ENCODE data around the gene CD8B2.

GRCh38 chr2:106546391-106546990 is 59.3 kb downstream of the CD8B2 start:
- TF ChIP-seq, protein P1, sequence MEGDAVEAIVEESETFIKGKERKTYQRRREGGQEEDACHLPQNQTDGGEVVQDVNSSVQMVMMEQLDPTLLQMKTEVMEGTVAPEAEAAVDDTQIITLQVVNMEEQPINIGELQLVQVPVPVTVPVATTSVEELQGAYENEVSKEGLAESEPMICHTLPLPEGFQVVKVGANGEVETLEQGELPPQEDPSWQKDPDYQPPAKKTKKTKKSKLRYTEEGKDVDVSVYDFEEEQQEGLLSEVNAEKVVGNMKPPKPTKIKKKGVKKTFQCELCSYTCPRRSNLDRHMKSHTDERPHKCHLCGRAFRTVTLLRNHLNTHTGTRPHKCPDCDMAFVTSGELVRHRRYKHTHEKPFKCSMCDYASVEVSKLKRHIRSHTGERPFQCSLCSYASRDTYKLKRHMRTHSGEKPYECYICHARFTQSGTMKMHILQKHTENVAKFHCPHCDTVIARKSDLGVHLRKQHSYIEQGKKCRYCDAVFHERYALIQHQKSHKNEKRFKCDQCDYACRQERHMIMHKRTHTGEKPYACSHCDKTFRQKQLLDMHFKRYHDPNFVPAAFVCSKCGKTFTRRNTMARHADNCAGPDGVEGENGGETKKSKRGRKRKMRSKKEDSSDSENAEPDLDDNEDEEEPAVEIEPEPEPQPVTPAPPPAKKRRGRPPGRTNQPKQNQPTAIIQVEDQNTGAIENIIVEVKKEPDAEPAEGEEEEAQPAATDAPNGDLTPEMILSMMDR (IDR thresholded peaks at IDR 0.05; ENCODE audit: low read depth, low read length), result no peak
- TF ChIP-seq EZH2phosphoT487 (IDR thresholded peaks at IDR 0.05; ENCODE audit: low read depth), result no peak

All from OCI-LY3 (cell line).